NOMO-1 treated with dmso at 0.1 percent for 144 hours (cell line): ENCODE data around the gene NBPF12.
A peak's percentile ranks its signal among the peaks of the same experiment; 100 is the strongest.
"Not testable (repeated sequence)": the region's sequence is repeated elsewhere in the genome, so short reads cannot be mapped to it uniquely, and the experiment has no call there.

Experiments
- DNase-seq: peaks from one replicate; lab custom pipeline; 2025; ENCODE audit not compliant: unreplicated experiment; lab: John Stamatoyannopoulos, UW

NBPF12 gene, protein sequence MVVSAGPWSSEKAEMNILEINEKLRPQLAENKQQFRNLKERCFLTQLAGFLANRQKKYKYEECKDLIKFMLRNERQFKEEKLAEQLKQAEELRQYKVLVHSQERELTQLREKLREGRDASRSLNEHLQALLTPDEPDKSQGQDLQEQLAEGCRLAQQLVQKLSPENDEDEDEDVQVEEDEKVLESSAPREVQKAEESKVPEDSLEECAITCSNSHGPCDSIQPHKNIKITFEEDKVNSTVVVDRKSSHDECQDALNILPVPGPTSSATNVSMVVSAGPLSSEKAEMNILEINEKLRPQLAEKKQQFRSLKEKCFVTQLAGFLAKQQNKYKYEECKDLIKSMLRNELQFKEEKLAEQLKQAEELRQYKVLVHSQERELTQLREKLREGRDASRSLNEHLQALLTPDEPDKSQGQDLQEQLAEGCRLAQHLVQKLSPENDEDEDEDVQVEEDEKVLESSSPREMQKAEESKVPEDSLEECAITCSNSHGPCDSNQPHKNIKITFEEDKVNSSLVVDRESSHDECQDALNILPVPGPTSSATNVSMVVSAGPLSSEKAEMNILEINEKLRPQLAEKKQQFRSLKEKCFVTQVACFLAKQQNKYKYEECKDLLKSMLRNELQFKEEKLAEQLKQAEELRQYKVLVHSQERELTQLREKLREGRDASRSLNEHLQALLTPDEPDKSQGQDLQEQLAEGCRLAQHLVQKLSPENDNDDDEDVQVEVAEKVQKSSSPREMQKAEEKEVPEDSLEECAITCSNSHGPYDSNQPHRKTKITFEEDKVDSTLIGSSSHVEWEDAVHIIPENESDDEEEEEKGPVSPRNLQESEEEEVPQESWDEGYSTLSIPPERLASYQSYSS (N-terminal part only)

DNA sequence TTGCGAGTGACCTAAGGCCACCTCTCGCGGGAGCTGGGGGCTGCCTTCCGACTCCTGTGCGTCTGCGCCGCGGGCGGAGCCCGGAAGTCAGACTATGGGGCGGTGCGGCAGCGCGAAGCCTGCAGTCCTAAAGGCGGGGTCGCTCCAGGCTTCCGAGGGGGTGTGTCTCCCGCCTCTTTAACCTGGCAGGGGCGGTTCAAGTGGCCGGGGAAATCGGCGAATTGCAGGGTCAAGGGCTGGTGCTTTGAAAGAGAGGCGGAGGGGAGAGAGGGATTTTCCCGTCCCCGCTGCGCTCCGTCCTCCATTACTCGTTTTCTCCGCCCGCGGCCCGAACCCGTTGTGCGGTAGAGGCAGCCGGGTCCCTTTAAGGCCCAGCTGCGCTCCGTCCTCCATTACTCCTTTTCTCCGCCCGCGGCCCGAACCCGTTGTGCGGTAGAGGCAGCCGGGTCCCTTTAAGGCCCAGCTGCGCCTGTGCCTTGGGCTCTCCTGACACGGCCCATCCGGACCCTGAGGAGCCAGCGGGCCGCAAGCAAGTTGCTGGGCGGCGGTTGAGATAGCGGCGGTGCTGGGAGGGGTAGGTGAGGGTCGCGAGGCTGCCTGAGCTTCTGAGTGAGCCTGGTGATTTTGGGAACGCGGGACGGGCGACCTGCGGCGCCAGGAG lies at the start of gene NBPF12:
NBPF12 (plus strand) TSS at position 83 of the 661 bp plus-strand sequence. CDS start 21,820 bp downstream, outside the sequence.
- peak; percentile 49 for DNase-seq

DNA sequence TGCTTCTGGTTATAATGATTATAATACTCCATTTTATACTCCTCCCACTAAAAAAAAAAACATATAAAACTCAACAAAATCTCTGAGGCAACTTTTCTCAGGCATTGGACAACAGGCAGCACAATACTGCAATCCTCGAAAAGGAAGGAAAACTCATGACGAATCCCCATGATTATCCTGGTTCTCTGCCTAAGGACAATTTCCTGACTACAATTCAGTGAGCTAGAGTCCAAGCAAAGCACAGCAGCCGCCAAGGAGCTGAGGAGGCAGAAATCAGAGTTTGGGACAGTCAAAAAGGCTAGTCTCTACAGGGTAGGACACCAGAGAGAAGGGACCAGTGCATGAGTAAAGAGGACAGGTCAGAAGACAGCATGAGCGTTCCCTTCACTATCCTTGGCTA lies 46.8 kb upstream of the NBPF12 start:
- not testable (repeated sequence) for DNase-seq

DNA sequence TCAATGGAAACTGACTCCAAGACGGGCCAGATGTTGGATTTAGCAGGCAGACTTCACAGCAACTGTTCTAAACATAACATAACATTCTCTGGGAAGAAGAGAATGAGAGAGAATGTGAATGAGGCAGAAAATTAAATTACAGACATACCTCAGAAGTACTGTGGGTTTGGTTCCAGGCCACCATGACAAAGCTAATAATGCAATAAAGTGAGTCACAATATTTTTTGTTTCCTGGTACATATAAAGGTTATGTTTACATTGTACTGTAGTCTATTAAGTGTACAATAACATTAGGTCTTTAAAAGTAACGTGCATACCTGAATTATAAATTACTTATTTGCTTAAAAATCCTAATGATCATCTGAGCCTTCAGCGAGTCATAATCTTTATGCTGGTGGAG lies 45.8 kb upstream of the NBPF12 start:
- DNase-seq = not testable (repeated sequence)

DNA sequence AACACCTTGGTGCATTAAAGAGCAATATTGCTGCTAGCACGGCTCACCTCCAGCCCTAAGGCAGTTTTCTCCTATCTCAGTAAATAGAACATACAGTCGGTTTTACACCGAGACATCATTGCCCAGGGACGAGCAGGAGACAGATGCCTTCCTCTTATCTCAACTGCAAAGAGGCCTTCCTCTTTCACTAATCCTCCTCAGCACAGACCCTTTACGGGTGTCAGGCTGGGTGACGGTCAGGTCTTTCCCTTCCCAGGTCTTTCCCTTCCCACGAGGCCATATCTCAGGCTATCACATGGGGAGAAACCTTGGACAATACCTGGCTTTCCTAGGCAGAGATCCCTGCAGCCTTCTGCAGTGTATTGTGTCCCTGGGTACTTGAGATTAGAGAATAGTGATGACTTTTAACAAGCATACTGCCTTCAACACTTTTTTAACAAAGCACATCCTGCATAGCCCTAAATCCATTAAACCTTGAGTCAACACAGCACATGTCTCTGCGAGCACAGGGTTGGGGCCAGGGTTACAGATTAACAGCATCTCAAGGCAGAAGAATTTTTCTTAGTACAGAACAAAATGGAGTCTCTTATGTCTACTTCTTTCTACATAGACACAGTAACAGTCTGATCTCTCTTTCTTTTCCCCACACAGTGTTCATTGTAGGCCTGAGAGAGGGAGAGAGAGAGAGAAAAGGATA lies 30.4 kb upstream of the NBPF12 start:
- not testable (repeated sequence) for DNase-seq

DNA sequence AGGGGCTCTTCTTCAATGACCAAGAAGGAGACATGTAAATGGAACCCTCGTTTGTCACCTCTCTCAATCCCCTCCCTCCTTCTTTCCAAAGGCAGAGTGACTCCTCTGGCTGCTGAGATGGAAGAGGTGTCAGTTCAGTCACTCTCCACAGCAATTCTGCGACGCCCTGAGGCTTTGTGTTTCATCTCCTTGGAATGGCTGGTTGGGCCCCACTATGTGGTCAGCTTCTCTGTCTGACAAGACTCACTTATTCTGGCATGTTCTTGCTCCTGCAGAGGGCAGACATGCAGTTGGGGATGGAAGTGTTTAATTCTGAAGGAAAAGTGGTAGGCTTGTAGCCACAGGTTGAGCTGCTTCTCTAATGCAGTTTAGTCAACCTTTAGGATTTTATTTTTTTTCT lies 25.1 kb upstream of the NBPF12 start:
- DNase-seq = not testable (repeated sequence)

DNA sequence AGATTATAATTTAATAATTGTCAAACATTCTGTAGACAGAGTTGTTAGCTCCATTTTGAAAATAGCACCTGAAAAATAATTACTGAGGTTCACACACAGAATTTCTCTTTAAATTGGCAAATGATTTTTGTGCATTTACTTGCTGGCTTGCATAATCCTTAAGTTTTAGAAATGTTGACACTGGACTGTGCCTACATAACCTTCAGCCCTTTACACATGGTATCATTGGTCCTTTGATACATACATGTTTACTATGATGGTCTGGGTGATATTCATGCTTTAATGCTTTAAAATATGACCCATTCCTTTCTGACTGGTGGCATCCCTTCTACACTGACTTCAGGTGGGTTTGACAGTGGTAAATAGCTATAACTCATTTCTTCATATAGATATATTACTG lies 17.3 kb upstream of the NBPF12 start:
- DNase-seq = not testable (repeated sequence)

DNA sequence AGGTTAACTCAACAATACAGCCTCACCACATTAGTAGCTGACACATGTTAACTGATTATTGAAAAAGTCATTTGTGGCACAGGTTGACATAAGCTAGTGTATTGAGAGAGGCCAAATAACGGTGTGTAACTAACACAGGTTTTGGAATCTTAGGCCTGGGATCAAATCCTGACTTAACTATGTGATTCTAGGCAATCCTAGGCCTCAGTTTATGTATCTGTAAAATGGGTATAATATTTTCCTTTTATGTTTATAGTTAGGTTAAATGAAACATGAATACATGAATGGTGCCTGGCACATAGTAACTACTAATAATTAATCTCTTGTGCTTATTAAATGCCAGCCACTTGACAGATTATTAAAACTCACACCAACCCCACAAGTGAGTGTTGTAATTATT lies 15.5 kb upstream of the NBPF12 start:
- DNase-seq = not testable (repeated sequence)

DNA sequence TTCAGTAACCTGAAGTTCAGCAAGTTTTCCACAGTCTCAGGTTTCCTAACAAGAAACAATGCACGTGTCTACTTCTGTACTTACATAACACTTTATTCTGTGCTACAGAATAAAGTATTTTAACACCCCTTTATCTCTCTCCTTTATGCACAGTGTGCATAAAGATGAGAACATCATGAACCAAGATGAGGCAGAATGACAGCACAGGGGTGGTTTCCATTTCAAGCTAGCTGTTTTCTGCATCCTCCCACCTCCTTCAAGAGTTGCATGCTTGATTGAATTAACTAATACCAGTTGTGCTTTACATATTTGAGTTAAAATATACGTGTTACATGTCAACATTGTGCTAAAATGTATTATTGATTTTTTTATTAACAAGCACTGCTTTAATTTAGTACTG lies 14.0 kb upstream of the NBPF12 start:
- not testable (repeated sequence) for DNase-seq

DNA sequence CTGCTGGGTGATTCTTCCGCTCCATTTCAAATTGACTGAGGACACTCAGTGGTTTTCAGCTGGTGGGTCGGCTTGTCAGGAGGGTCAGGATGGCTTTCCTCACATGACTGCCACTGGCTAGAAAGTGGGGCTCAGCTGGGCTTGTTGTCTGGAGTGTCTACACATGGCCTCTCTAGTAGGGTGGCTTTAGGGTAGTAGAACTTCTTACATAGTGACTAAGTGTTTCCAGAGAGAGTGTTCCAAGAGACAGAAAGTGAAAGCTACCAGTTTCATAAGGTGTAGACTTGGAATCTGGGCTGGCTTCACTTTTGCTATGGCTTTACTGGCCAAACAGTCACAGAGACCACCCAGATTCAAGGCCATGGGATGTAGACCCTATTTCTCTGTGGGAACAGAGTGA lies 11.7 kb upstream of the NBPF12 start:
- DNase-seq = not testable (repeated sequence)

DNA sequence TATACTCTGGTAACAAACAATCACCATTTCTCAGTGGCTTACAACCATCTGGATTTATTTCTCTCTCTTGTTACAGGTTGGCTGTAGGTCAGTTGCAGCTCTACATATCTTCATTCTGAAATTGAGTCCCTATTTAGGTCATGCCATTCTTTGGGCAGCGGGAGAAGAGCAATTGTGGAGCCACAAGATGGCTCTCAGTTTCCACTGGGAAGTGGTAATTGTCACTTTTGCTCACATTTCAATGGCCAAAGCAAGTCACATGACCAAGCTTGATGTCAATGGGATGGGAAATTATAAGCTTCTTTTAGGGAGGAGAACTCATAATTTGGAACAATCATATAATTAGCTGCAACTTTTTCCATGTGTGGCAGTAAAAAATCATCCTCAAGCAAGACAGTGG lies 7.9 kb upstream of the NBPF12 start:
- DNase-seq = not testable (repeated sequence)

DNA sequence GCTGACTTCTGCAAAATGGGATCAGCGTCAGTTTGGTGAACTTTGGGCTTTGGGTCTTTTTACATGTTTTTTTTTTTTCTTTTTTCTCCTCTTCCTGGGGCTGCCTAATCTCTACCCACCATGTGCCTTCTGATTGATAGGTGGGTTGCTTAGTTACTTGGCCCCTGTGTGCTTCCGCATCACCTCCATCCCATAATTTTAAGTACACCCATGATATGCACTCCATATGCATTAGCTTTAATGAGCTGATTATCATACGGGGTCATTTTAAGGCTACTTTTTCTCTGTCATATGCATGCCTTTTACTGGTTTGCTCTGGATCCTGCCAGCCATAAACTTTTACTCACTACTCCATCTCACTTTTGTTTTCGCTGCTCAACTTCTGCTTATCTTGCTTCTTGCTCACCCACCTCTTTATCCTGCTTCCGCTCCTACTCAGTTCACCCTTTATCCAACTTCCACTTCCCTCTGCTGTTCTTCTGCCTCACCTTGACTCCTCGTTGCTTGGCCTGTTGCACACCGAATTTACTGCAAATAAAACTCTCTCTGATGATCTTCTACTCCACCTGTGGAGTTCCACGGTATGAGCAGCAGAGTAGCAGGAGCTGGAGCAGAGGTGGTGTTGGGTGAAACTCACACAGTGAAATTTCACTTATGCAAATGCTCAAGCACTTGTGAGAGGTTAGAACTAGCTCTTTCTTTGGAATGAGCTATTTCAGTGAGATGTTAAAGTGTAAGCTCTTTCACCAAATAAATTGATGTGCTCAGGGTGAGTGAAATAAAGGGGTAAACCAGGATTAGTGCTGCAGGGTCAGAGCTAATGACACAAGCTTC lies 3.5 kb upstream of the NBPF12 start:
- not testable (repeated sequence) for DNase-seq

DNA sequence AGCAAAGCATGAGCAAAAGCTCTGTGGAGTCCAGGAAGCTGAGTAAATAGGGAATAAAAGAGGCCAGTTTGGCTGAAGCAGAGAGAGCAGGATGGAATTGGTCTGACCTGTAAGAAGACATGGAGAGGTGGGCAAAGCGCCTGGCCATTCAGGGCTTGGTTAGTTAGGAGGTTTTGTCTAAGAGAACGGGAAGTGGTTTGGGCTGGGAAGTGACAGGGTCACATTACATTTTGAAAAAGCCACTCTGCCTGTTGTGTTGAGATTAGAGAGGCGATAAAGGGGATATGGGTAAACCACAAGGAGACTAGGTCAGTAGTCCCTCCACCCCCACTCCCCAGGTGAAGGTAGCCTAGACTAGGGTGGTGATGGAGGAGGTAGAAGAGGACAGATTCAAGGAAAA lies 662 bp upstream of the NBPF12 start:
- not testable (repeated sequence) for DNase-seq

DNA sequence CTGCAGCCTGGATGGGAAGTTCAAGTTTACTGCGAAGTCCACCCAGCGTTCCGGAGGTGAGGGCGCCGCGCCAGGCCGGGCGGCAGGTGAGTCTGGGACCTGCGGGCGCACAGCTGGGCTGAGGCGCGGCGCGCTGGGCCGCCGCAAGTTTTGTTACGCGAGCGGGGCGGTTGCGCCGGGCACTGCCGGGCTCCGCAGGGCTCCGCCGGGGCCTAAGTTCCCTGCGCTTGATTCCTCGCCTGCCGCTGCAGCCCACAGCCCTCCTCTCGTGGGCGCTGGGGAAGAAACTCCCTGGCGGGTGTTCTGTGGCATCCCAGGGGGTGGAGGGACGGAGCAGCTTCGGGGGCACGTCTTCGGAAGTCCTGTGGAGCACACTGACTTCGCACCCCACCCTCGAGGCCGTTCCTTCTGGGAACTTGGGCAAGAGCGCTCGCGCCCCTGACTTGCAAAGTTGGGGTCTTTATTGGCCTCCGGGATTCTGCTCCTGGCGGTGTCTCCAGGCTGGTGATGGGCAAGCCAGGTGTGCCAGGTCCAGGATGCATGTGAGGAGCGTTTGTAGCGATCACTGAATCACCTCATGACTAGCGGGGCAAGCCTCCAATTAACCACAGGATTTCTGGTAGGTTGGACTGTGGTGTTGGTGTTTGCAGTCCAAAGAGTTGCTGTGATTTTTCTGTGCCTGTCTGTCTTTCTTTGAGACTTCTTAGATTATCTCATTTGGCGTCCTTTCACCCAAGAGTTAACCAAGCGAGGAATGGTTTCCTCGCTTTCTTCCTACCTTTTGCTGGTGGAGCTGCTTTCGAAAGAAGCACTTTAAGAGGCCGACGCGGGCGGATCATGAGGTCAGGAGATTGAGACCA lies 1.0 kb downstream of the NBPF12 start:
- not testable (repeated sequence) for DNase-seq

DNA sequence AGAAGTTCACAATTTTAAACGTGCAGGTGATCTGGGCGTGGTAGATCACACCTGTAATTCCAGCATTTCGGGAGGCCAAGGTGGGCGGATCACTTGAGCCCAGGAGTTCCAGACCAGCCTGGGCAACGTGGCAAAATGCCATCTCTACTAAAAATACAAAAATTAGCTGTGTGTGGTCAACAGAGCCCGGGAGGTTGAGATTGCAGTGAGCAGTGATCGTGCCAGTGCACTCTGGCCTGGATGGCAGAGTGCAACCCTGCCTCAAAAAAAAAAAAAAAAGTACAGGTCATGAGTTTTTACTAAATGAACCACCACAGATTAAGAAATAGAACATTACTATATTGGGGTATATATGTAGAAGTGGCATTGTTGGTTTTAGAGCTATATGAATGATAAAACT lies 2.2 kb downstream of the NBPF12 start:
- not testable (repeated sequence) for DNase-seq

DNA sequence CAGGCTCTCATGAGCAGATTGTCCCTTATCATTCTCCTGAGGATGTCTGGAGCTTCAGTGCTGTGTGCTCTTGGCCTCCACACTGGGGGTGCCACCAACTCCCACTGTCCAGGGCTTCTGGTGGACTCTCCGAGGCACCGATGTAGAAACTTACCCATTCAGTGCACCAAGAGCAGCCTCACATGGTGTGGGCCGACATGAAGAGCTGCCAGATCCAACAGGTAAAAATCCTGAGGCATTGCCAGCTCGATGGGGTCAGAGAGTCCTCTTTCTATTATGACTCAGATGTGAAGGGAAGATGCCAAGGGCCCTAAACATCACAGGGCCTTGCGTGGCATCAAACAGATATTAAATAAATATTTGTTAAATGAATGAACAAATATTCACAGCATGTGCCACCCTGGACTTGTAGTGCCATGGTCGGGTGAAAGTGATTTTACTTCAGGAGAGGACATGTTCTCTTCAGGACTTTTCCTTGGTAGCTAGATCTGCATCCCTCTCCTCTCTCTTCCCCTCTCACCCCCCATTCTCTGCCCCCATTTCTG lies 5.3 kb downstream of the NBPF12 start:
- not testable (repeated sequence) for DNase-seq

DNA sequence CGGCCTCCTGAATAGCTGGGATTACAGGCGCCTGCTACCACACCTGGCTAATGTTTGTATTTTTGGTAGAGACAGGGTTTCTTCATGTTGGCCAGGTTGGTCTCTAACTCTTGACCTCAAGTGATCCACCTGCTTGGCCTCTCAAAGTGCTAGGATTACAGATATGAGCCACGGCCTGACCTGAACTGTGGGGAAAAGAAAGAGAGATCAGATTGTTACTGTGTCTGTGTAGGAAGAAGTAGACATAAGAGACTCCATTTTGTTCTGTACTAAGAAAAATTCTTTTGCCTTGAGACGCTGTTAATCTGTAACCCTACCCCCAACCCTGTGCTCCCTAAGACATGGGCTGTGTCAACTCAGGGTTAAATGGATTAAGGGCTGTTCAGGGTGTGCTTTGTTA lies 10.0 kb downstream of the NBPF12 start:
- DNase-seq = not testable (repeated sequence)

DNA sequence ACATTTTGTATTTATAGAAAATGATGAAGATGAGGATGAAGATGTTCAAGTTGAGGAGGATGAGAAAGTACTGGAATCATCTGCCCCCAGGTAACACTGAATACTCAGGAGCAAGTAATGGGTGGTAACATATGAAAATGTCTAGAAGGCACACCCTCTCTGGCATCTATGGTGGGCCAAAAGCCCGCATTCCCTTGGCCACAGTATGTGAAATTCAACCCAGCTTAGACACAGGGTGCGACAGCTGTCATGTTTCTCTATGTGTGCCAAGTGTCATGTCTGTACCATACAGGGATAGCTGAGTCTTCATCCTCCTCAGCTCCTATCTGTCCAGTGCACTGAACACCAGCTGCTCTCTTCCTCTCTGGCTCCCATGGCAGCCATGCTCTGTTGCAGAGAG lies 26.2 kb downstream of the NBPF12 start:
- DNase-seq = not testable (repeated sequence)

DNA sequence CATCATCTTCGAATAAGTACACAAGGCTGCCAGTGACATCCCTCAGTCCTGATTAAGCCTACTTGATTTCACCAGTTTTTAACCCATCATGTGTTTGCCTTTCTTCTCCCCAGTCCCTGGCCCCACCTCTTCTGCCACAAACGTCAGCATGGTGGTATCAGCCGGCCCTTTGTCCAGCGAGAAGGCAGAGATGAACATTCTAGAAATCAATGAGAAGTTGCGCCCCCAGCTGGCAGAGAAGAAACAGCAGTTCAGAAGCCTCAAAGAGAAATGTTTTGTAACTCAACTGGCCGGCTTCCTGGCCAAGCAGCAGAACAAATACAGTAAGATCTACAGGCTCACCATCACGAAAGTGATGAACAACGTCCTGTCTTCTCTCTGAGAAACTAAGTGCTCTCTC lies 28.2 kb downstream of the NBPF12 start:
- DNase-seq = not testable (repeated sequence)

DNA sequence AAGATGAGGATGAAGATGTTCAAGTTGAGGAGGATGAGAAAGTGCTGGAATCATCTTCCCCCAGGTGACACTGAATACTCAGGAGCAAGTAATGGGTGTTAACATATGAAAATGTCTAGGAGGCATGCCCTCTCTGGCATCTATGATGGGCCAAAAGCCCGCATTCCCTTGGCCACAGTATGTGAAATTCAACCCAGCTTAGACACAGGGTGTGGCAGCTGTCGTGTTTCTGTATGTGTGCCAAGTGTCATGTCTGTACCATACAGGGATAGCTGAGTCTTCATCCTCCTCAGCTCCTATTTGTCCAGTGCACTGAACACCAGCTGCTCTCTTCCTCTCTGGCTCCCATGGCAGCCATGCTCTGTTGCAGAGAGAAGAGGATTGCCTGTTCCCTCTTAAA lies 32.5 kb downstream of the NBPF12 start:
- not testable (repeated sequence) for DNase-seq
